GM12878 (cell line): ENCODE results near the gene PAX4.

Source experiments
- BCL3 ChIP-seq: IDR thresholded peaks from 2 replicates; pipeline ENCODE4 v1.6.1; 2011; ENCODE audit warnings: borderline replicate concordance, low read depth, mild to moderate bottlenecking, moderate library complexity, low read length; ENCODE audit not compliant: insufficient read depth, poor library complexity, severe bottlenecking
- CEBPB ChIP-seq, 2 experiments: fragments of 150-350 bp in 1 of 2; IDR thresholded peaks; 2 replicates each; pipeline ENCODE4 v1.6.1; 2012 to 2014; ENCODE audit warnings: low read depth in 2 of 2, low read length in 2 of 2, borderline replicate concordance in 1 of 2, inconsistent platforms in 1 of 2
- MTA2 ChIP-seq: fragments of 450-650 bp; IDR thresholded peaks from 2 replicates; pipeline ENCODE4 v1.6.1; 2016; ENCODE audit warnings: low read depth, mild to moderate bottlenecking, moderate library complexity
- PBX3 ChIP-seq: IDR thresholded peaks from 2 replicates; pipeline ENCODE4 v1.6.1; 2011; ENCODE audit warnings: mild to moderate bottlenecking, low read depth, low read length, moderate library complexity; ENCODE audit not compliant: insufficient replicate concordance
- POLR2A ChIP-seq: IDR thresholded peaks from 2 replicates; pipeline ENCODE4 v1.6.1; 2011; ENCODE audit warnings: low read depth, mild to moderate bottlenecking, low read length
- RFX5 ChIP-seq: IDR thresholded peaks from 2 replicates; pipeline ENCODE4 v1.6.1; 2011; ENCODE audit warnings: low read depth, low read length, improper control_type of control experiment
- SPI1 ChIP-seq: IDR thresholded peaks from 2 replicates; pipeline ENCODE4 v1.6.1; 2011; ENCODE audit warnings: low read depth, mild to moderate bottlenecking, low read length, moderate library complexity, borderline replicate concordance; ENCODE audit not compliant: insufficient read depth
- TARDBP ChIP-seq: IDR thresholded peaks from 2 replicates; pipeline ENCODE4 v1.6.1; 2016; ENCODE audit warnings: borderline replicate concordance
- YY1 ChIP-seq: IDR thresholded peaks from 2 replicates; pipeline ENCODE4 v1.6.1; 2011; ENCODE audit warnings: low read depth, mild to moderate bottlenecking, low read length
- ZNF384 ChIP-seq: IDR thresholded peaks from 2 replicates; pipeline ENCODE4 v1.6.1; 2012; ENCODE audit warnings: low read depth, mild to moderate bottlenecking, low read length, improper control_type of control experiment, borderline replicate concordance
- TF ChIP-seq, protein P1 (sequence below), 3 experiments: IDR thresholded peaks in 2 of 3; conservative IDR thresholded peaks in 1 of 3; 2 replicates each; pipeline ENCODE4 v1.5.1; 2011; ENCODE audit warnings: low read depth in 3 of 3, low read length in 3 of 3, mild to moderate bottlenecking in 3 of 3, control low read depth in 2 of 3, moderate library complexity in 2 of 3, inconsistent platforms in 1 of 3, mixed read lengths in 1 of 3; ENCODE audit not compliant: control insufficient read depth in 2 of 3, insufficient read depth in 1 of 3; ENCODE audit errors: extremely low read depth in 1 of 3

DNA sequence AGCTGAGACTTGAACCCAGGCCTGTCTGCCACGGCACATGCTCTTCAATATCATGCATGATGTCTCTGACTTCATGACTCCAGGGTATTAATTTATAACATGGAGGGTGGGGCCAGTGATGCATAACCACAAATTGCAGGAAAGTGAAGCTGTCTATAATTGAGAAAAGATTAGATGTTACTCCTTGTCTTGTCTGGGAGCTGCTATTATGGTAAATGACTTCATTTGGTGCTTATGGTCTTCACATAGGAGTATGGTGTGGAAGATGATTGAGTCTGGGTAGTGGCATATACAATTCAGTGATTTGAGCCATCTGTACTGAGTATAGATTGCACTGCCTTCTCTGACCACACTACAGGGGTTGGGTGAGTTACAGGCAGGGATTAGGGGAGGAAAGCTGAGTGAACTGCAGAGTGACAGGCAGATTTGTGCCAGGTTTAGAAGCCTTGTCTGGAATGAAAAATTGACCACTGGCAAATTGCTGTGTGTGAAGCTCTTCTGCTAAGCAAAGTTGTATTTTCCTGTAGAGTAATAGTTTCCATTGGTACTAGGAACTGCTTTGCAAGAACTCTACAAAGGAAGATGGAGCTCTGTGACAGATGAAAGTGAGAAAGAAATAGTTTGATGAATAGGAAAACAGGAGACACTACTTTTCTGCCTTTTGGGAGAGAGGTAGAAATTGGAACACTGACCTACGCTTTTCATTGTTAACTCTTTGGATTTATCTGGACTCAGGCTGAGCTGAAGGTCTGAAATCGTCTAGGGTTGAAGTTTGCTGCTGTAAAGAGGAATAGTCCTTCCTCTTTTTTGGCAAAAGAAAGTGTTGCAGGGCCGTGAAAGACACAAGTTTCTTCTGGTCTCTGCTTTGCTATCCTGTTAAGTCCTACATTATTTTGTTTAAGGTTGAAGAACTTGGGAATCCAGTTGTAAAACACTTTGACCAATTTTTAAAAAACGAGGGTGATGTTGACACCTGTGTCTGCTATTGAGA lies 36.8 kb upstream of the PAX4 start:
- TF ChIP-seq, protein P1, sequence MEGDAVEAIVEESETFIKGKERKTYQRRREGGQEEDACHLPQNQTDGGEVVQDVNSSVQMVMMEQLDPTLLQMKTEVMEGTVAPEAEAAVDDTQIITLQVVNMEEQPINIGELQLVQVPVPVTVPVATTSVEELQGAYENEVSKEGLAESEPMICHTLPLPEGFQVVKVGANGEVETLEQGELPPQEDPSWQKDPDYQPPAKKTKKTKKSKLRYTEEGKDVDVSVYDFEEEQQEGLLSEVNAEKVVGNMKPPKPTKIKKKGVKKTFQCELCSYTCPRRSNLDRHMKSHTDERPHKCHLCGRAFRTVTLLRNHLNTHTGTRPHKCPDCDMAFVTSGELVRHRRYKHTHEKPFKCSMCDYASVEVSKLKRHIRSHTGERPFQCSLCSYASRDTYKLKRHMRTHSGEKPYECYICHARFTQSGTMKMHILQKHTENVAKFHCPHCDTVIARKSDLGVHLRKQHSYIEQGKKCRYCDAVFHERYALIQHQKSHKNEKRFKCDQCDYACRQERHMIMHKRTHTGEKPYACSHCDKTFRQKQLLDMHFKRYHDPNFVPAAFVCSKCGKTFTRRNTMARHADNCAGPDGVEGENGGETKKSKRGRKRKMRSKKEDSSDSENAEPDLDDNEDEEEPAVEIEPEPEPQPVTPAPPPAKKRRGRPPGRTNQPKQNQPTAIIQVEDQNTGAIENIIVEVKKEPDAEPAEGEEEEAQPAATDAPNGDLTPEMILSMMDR (IDR thresholded peaks at IDR 0.05 in 2 of 3, conservative IDR thresholded peaks at IDR 0.05 in 1 of 3; ENCODE audit: control insufficient read depth in 2 of 3, extremely low read depth in 1 of 3, insufficient read depth in 1 of 3, low read depth in 3 of 3, low read length in 3 of 3), result no peak
- TF ChIP-seq BCL3 (no peak), RFX5 (no peak), MTA2 (no peak), ZNF384 (no peak), CEBPB (IDR thresholded peaks at IDR 0.05; ENCODE audit: borderline replicate concordance in 1 of 2, low read depth in 2 of 2, low read length in 2 of 2) (no peak), SPI1 (0 out of 2 replicates have a peak, but pooled peaks have one; percentile 54), TARDBP (no peak), PBX3 (no peak), POLR2A (no peak), YY1 (no peak)
